Non-pigmented ciliary epithelial cell (primary cell): Measurements from ENCODE around the gene FCHSD2.
"Not testable (repeated sequence)": the region's sequence is repeated elsewhere in the genome, so short reads cannot be mapped to it uniquely, and the experiment has no call there.

ENCODE experiments used
- DNase-seq: peaks from one replicate; pipeline ENCODE4 v3.0.0-alpha.2; 2010; ENCODE audit warnings: low read depth

The FCHSD2 gene

DNA sequence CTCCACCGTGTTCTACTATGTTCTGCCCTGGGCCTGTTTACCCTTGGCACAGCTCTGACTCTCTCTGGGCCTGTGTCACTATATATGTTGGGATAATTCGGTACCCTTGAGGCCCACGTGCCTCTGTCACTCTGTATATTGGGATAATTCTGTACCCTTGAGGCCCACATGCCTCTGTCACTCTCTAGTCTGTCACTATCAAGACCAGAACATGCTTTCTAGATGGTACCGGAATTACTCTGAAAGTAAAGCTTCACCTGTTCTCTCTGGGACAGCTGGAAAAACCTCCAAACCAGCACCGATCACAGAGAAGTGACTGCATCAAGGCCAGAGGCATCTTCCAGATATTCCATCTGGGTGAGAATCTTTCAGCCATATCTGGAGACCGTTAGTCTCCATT lies 9.3 kb upstream of the FCHSD2 start:
- no peak for DNase-seq

DNA sequence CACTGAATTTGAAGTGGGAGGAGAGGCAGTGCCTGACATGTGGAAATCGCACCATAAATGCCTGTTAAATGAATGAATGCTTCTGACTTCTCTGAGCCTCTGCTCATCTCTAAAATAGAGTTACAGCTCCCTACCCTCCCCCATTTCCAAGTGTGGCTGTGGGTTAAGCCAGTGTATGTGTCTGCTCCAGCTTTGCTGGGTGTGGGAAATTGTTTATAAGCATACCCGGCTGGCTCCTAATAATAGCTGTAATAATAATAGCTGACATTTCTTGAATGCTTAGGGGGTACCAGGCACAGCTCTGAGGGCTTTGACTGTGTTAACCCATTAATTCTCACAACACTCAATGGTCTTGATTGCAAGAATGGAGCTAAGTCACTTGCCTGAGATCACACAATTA lies 7.0 kb upstream of the FCHSD2 start:
- no peak for DNase-seq

DNA sequence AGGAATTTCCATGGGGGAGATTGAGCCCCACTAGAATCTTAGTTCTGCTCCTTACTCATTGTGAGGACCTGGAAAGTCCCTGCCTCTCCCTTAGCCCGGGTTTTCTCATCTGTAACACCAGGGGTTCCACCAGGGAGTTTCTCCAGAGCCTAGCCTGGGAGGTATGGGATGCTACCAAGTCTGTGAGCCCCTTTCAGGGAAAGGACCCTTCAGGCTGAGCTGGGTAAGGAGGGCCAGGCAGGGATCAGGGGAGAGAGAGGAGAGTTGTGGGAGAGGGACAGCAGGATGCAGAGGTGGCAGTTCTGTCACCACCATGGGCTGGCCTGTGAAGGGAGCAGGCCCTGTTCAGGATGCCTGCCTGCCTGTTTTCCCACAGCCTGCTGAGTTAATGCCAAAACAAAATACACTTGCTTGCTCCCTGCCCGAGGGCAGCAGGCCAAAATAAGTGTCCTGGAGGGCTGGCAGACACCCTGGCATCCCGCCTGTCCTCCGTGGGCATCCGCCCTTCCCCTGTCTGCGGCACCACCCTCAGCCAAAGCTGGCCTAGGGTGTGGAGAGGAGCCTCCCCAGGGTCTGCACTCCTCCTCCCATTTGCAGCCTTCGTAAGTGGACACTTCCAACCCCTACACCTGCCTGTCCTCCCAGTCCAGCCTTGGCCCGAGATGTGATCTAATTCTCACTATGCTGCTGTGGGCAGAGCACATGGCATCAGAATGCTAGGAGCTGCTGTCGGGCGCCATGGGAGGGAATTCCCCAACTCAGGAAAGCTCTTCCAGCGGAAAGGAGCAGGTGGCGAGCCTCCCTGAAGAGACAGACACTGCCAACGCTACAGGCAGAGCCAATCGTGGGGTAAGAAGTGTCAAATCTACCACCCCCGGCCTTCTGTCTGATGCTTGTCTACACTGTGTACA lies 5.9 kb upstream of the FCHSD2 start:
- no peak for DNase-seq

DNA sequence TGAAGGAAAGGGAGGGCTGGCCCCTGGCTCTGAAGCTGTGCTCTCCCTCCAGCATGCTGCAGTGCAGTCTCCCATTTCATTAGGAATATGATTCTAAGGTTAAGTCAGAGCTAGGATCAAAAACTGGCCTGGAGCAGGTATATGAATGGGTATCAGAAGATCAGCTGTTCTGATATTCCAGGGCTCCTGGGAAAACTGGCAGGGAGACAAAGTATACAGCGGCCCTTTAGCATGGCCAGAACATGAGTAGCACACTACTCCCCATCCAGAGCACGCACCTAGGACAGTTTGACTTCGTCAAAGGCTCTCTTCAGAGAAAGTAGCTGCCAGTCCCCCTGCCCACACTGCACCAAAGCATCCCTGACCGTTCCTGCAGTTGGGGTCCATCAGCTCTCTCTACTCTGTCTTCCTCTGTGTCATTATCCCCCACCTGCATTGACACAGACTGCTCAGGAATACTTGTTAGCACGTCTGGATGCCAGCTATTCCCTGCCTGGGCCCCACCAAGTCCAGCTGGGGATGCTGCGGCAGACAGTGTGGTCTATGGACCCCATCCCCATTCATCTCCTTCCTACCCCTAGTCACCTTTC lies 4.0 kb upstream of the FCHSD2 start:
- no peak for DNase-seq

DNA sequence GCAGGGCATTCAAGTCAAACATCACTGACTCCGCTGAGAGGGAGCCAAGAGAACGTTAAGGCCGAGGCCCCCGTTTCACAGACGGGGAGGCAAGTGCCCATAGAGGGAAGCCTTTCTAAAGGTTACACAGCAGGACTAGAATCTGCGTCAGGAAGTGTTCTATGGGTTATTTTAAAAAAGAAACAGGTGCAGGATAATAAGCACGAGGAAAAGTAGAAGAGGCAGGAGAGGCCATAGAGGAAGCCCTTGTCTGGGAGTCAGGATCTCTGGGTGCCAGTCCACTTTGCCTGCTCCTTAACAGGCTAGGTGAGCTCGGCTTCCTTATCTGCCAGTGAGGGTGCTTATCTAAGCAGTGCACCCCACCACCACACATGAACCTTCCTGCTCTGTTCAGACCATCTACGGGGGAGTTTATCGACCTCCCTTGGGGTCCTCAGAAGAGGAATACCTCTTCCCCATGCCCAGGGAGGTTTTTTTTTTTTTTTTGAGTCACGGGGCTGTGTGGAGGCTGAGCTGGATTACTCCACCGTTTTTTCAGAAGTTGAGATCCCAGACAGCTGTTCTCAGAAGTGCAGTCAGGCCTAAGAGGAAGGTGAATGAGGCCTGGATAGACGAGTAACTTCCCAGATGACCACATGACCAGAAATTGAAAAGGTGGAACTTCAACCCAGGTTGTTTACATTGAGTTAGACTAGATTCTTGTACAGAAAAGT lies 1.2 kb upstream of the FCHSD2 start:
- DNase-seq: no peak

DNA sequence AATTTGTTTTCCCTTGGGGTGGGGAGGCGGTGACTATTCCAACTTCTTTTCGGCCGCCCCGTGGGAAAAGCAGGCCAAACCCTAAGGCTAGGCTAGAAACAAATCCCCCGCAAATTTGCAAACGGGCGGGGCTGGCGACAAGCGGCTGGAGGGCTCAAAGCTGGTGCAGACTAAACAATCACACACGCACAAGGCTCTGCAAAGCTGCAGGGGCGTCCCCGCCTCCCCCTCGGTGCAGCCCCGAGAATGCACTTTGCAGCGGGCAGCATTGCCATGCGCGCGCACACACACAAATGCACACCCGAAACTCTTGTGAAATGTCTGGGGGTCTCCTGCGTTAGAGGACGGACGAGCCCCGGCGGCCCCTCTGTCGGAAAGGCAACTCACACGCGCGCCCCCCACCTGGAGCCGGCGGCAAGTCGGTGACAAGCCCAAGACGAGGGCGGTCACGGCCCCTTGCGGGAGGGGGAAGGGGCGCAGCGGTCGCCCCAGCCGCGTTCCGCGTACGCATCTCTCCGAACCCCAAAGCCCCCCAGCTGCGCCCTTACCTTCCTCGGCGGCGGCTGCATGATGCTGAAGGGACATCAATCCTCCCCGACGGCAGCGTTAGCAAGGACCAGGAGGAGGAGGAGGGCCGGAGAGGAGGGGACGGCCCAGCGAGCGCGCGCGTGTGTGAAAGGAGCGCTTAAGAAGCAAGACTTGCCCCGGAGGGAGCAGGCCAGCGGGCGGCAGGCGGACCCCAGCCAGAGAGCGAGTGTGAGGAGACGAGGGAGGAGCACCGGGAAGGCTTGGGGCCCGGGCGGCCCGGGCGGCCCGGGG lies 600 bp downstream of the FCHSD2 start:
- DNase-seq: no peak

DNA sequence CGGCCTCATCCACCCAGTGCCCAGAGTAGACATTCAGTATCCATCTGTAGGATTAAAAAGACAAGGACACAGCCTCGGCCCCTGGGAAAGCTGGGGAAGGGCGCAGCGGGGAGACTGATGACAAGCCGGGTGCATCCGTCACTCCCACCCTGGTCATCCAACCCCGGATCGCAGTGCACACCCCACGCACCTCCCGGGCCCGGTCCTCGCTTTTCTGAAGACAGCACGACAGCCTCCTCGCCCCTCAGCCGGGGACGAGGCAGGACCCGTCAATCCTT lies 1.1 kb downstream of the FCHSD2 start:
- no peak for DNase-seq

DNA sequence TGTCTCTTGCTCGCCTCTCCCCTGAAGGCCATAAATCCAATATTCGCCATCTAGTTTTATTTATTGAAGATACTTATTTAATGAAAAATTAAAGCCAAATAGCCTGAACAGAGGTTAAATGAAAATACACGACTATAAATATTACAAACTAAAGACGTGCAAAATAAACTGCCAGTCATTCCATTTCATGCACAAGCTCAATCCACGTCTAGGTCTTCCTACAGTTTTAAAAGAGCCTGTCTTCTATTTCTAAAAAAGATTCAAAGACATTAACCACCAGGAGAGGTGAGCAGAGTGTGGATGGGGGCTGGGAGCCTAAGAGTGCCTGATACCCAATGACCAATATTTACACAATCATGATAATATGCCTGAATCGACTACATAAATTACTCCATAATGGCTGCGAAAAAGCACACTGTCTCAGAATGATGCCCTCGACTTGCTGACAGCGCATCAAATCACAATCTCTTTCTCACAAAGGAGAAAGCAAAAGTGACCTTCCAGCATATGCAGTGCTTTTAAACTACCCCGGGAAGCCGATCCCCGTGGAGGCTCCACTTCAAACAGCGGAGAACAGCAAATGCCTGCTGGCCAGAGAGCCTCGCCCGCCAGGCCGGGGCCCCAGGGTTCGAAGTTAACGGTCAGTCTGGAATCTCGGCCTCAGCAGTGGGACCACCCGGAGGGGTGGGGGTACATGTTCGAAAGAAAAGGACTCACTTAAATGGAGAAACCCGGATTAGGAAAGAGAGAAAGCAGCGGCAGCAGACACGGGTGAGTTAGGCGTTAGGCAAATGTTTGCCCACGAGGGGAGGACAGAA lies 1.7 kb downstream of the FCHSD2 start:
- DNase-seq: no peak

DNA sequence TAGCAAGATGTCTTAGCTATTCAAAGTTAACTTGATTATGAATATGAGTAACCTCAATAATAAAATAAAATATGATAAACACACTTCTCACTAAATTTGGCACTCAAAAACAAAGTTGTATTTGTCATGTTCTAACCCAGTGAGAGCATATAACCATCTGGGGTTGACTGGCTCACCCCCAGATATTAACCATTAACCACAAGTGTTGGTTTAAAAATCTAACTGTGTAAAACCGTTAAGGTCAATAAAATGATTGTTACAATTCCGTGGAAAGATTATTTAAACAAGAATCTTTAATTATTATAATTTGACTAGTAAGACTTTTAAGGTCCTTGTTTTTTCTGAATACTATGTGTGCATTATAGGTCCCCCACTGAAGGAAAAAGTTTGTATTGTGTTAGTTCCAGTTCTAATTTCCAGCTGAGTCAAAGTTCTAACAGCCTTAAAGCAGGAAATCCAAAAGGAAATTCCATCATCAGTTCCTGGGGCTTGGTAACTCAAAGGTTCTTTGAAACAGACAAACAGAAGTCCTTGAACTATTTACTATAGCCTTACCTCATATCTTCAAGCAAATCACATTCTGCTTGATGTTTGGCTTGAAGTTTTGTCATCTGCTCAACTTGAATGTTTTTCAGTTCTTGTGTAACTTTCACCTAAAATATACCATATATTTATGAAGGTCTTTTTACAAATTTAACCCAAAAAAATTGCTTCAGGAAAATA lies 2.5 kb downstream of the FCHSD2 start:
- DNase-seq: no peak

DNA sequence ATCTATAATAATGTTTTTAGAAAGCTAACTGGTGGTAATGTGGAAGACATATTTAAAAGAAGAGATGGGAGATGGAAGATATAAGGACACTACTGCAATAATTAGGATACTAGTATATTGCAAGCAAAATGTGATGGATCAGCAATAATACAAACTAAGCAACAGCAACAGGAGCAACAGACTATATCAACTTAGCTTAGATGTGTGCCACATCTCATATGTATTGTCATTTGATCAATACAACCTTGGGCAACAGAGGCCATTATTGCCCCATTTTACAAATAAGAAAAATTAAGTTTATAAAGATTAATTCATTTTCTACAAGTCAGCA lies 4.2 kb downstream of the FCHSD2 start:
- DNase-seq: no peak

DNA sequence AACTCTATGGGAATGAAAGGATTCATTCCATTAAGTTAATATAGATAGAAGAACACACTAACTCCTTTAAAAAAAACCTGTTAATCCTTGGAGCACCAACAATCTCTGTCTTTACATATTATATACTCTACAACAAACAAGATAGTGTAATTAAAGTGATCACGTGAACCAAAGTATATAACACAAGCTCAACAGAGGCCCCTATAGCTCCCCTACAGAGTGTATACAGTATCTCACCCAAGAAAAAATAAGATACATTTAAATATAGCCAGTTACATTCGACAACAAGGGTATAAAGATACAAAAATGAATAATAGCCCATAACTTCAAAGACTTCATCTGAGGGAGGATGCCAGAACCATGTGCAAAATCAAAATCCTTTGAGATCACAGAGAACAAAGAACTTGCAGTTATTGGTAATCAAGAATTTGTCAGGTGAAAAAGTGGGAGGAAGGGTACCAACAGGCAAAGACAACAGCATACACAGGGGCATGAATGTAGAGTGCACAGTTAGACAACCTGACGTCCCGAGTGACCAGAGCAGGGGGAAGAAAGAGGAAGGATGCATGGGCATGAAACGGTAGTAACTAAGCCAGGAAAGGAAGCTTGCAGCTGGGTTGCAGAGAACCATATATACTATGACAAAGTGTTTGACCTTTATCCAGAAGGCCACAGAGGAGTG lies 4.7 kb downstream of the FCHSD2 start:
- DNase-seq: no peak

DNA sequence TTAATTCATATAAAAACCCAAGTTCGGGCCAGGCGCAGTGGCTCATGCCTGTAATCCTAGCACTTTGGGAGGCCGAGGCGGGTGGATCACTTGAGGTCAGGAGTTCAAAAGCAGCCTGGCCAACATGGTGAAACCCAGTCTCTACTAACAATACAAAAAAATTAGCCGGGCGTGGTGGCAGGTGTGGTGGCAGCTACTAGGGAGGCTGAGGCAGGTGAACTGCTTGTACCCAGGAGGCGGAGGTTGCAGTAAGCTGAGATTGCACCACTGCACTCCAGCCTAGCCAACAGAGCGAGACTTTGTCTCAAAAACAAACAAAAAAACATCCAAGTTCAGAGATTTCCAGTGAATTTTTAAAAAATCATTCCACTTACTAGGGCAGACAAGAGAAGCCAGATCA lies 5.4 kb downstream of the FCHSD2 start:
- not testable (repeated sequence) for DNase-seq

DNA sequence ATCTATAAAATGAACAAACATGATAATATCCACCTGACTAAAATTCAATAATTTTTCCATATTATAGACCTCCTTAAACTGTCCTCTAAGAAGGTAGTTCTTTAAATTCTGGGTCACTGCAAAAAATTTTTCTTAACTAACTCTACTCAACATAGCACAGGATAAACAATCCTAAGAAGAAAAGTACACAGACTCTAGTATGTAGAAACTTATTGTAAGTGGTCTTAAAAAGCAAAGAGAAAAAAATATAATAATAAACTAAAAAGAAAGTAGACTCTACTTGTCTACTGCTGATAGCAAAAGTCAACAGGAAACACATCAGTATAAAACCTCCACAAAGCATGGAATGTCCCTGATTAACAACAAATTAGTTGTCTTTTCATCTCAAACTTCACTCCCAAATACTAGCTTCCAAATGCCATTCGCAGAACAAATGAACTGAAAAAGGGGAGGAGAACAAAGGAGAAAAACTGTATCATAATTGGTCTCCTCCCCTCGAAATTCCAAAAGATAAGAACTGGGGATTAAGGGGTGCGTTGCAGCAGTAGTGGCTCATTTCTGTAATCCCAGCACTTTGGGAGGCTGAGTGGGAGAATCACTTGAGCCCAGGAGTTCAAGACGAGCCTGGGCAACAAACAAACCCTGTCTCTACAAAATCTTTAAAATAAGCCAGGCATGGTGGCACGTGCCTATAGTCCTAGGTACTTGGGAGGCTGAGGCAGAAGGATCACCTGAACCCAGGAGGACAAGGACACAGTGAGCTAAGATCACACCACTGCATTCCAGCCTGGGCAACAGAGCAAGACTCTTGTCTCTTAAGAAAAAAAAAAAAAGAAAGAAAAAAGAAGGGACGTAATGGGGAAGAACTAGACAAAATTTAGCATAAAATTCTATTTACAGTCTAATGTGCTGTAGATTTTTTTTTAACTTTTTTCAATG lies 6.5 kb downstream of the FCHSD2 start:
- no peak for DNase-seq

DNA sequence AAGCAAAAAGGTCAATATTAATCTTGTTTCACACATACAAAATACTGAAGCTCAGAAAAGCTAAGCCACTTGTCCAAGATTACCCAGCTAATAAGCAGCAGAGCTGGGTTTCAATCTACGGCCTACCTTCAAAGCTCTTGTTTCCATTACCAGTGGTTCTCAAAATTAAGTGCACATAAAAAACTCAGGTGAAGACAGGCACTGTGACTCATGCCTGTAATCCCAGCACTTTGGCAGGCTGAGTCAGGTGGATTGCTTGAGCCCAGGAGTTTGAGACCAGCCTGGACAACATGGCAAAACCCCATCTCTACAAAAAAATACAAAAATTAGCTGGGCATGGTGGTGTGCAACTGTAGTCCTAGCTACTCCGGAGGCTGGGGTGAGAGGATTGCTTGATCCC lies 9.8 kb downstream of the FCHSD2 start:
- not testable (repeated sequence) for DNase-seq

DNA sequence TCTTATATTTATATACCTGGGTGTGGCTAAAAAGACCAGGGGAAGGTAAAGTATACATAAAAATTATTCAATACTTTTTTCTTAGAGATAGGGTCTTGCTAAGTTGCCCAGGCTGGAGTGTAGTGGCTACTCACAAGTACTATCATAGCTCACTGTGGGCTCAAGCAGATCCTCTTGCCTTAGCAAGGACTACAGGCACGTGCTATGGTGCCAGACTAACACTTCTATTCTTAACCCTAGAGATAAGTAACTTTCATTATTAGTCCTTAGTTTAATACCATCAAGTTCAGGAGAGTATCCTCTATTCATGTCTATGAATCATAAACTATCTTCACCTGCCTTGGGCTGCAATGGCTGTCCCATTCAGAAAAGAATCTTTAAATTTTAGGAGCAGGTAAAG lies 11.9 kb downstream of the FCHSD2 start:
- DNase-seq: no peak

DNA sequence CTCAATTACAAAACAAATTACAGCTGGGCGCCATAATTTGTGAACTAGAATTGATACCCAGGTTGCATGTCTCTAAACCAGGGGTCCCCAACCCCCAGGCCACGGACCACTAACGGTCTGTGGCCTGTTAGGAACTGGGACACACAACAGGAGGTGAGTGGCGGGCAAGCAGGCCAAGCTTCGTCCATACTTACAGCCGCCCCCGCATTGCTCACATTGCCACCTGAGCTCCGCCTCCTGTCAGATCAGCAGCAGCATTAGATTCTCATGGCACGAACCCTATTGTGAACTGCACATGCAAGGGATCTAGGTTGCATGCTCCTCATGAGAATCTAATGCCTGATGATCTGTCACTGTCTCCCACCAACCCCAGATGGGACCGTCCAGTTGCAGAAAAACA lies 12.9 kb downstream of the FCHSD2 start:
- DNase-seq: no peak

DNA sequence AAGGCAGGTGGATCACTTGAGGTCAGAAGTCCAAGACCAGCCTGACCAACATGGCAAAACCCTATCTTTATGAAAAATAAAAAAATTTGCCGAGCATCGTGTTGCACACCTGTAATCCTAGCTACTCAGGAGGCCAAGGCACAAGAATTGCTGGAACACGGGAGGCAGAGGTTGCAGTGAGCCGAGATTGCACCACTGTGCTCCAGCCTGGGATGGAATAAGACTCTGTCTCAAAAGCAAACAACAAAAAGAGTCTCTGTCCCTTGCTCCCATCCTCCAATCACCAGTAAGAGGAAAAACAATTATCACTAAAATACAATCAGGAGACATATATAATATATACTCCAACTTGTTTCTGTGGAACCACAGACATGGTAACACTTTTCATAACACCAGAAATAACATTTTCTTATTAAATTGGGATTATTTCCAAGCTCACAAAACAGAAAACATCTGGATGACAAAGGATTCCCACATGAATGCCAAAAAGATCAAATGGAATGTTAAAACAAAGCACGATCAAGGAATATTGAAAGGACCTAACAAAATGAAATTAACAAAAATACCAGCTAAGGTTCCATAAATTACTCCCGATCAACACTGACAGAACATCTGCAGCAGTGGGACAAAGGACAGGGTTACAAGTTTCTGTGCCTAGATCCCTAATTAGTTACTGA lies 15.2 kb downstream of the FCHSD2 start:
- no peak for DNase-seq

DNA sequence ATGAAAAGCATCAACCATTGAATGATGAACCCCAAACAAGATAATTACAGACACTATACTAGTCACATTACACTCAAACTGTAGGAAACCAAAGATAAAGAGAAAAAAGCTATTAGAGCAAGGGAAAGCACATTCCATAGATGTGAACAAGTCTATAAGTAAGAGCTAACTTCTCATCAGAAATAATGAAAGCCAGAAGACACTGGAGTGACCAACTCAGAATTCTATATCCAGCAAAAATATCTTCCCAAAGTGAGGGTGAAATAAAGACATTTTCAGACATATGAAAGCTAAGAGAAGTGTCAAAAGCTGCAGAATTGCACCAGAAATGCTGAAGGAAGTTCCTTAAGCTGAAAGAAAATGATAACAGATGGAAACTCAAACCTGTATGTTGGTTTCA lies 17.3 kb downstream of the FCHSD2 start:
- no peak for DNase-seq

DNA sequence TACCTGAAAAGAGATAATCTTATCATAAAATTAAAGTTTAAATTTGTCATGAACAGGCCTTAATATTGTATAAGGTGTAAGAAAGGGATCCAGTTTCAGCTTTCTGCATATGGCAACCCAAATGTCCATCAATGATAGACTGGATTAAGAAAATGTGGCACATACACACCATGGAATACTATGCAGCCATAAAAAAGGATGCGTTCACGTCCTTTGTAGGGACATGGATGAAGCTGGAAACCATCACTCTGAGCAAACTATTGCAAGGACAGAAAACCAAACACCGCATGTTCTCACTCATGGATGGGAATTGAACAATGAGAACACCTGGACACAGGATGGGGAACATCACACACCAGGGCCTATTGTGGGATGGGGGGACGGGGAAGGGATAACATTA lies 18.2 kb downstream of the FCHSD2 start:
- DNase-seq: not testable (repeated sequence)
